Colonic mucosa (tissue), 4 donors: ENCODE measurements around the gene KLRF1. TPM values are rescaled to one million over a fixed set of nuclear protein-coding genes. Genes with fewer than 3 reads are reported as not detected.

Source experiments
- DNase-seq: peaks from one replicate; pipeline ENCODE4 v3.0.0-alpha.2; 2020
- H3K27ac ChIP-seq: fragments of 200-600 bp; one replicate; pipeline ENCODE4 v1.8.0; 2021
- H3K27me3 ChIP-seq: fragments of 200-600 bp; one replicate; pipeline ENCODE4 v1.8.0; 2021
- H3K36me3 ChIP-seq: fragments of 200-600 bp; one replicate; pipeline ENCODE4 v1.8.0; 2021
- H3K4me1 ChIP-seq: fragments of 200-600 bp; one replicate; pipeline ENCODE4 v1.8.0; 2021; ENCODE audit warnings: mild to moderate bottlenecking
- H3K4me3 ChIP-seq: fragments of 200-600 bp; one replicate; pipeline ENCODE4 v1.8.0; 2021
- H3K9ac ChIP-seq, 2 donors: one replicate each; pipeline ENCODE4 v1.7.0; 2013; ENCODE audit warnings: control low read depth in 2 of 2, low read depth in 2 of 2, low read length in 2 of 2
- H3K9me3 ChIP-seq: fragments of 200-600 bp; one replicate; pipeline ENCODE4 v1.8.0; 2021
- CTCF ChIP-seq: fragments of 200-600 bp; IDR thresholded peaks from one replicate; pipeline ENCODE4 v1.8.0; 2022; ENCODE audit warnings: antibody characterized with exemption, mild to moderate bottlenecking
- intact Hi-C: fragments of 100-400 bp; cut with DNase I; formaldehyde crosslinking; loops from one replicate; pipeline ENCODE4 v1.14.1; 2022
- total RNA-seq, 2 donors: library from RNA; stranded (reverse); fragmentation: NEBNext Ultra II Directional in 1 of 2; extraction: Animal tissue kit (Norgen Biotek cat#: 25700) in 1 of 2; gene quantifications; one replicate each; pipeline ENCODE4 v1.2.1, GENCODE V29; 2021
- donor health status: healthy.
- donor health status: DM: no; HTN: no; CAD: no.
- donor health status: DM: no; HTN: no; CAD: no.

Gene KLRF1
- total RNA-seq, 2 donors from 2014 or later, result 0.40 to 0.61 TPM

- TF ChIP-seq CTCF, result no peak
- no peak for DNase-seq
- intact Hi-C loops, result loop anchor here (10.0 kb wide), 1 partner anchor 55 kb away; no protein-coding TSS in a partner anchor
- no peak overlapping the region for H3K9ac ChIP-seq
- H3K9me3 ChIP-seq, result no peaks in the 10 kb centered on the region
- no peaks in the 10 kb centered on the region for H3K4me1 ChIP-seq
- H3K27ac ChIP-seq, result no peak overlapping the region
- H3K4me3 ChIP-seq, result no peak overlapping the region
- no peaks in the 10 kb centered on the region for H3K36me3 ChIP-seq
- H3K27me3 ChIP-seq, result no peaks in the 10 kb centered on the region
Measured at GRCh38 chr12:9799961-9800360, 27.3 kb upstream of the KLRF1 start.

GRCh38 chr12:9805883-9806282 is 21.4 kb upstream of the KLRF1 start:
- intact Hi-C loops, result no loop called here
- H3K36me3 ChIP-seq, result no peaks in the 10 kb centered on the region
- DNase-seq, result no peak
- no peaks in the 10 kb centered on the region for H3K9me3 ChIP-seq
- no peak for TF ChIP-seq CTCF
- no peak overlapping the region for H3K4me3 ChIP-seq
- no peaks in the 10 kb centered on the region for H3K27me3 ChIP-seq
- no peak overlapping the region for H3K27ac ChIP-seq
- H3K4me1 ChIP-seq, result no peaks in the 10 kb centered on the region
- no peak overlapping the region for H3K9ac ChIP-seq

- intact Hi-C loops, result no loop called here
- no peak overlapping the region for H3K27ac ChIP-seq
- no peak for TF ChIP-seq CTCF
- H3K36me3 ChIP-seq, result no peaks in the 10 kb centered on the region
- H3K4me3 ChIP-seq, result no peak overlapping the region
- DNase-seq, result no peak
- no peak overlapping the region for H3K9ac ChIP-seq
- H3K9me3 ChIP-seq, result no peaks in the 10 kb centered on the region
- no peaks in the 10 kb centered on the region for H3K4me1 ChIP-seq
- no peaks in the 10 kb centered on the region for H3K27me3 ChIP-seq
Measured at GRCh38 chr12:9806714-9807113, 20.6 kb upstream of the KLRF1 start.

- no peaks in the 10 kb centered on the region for H3K36me3 ChIP-seq
- TF ChIP-seq CTCF, result no peak
- no peak overlapping the region for H3K27ac ChIP-seq
- intact Hi-C loops, result no loop called here
- no peaks in the 10 kb centered on the region for H3K9me3 ChIP-seq
- DNase-seq, result no peak
- no peak overlapping the region for H3K4me3 ChIP-seq
- no peaks in the 10 kb centered on the region for H3K27me3 ChIP-seq
- H3K9ac ChIP-seq, result no peak overlapping the region
- H3K4me1 ChIP-seq, result no peaks in the 10 kb centered on the region
Measured at GRCh38 chr12:9808504-9808903, 18.8 kb upstream of the KLRF1 start.

- no peak overlapping the region for H3K4me3 ChIP-seq
- H3K9ac ChIP-seq, result no peak overlapping the region
- no peaks in the 10 kb centered on the region for H3K9me3 ChIP-seq
- no peaks in the 10 kb centered on the region for H3K27me3 ChIP-seq
- no peak for DNase-seq
- H3K27ac ChIP-seq, result no peak overlapping the region
- TF ChIP-seq CTCF, result no peak
- intact Hi-C loops, result no loop called here
- H3K36me3 ChIP-seq, result no peaks in the 10 kb centered on the region
- no peaks in the 10 kb centered on the region for H3K4me1 ChIP-seq
Measured at GRCh38 chr12:9809338-9809737, 17.9 kb upstream of the KLRF1 start.

- Histone ChIP-seq H3K27ac (no peak overlapping the region), H3K4me1 (no peaks in the 10 kb centered on the region), H3K9me3 (no peaks in the 10 kb centered on the region), H3K27me3 (no peaks in the 10 kb centered on the region), H3K9ac (no peak overlapping the region), H3K36me3 (no peaks in the 10 kb centered on the region), H3K4me3 (no peak overlapping the region)
- no peak for TF ChIP-seq CTCF
- intact Hi-C loops, result loop anchor here (5.0 kb wide), 1 partner anchor 117 kb away; no protein-coding TSS in a partner anchor
- no peak for DNase-seq
Measured at GRCh38 chr12:9809866-9810265, 17.4 kb upstream of the KLRF1 start.
